Fibroblast of upper back skin (primary cell): ENCODE measurements around the gene PAN2.
"Not testable (repeated sequence)": the region's sequence is repeated elsewhere in the genome, so short reads cannot be mapped to it uniquely, and the experiment has no call there.

Source experiments
- DNase-seq: peaks from one replicate; pipeline ENCODE4 v3.0.0-alpha.2; 2013

The PAN2 gene

GRCh38 chr12:56339158-56339422, 5.3 kb upstream of the PAN2 start:
- no peak for DNase-seq

GRCh38 chr12:56338308-56339157, 4.7 kb upstream of the PAN2 start, which contains the start of gene IL23A:
IL23A (plus strand) TSS chr12:56338884; CDS start chr12:56339045, 161 bp downstream.
- DNase-seq: peak; percentile 24

GRCh38 chr12:56337753-56338251, 4.0 kb upstream of the PAN2 start:
- DNase-seq: no peak

- no peak for DNase-seq
Measured at GRCh38 chr12:56336361-56337167, 2.8 kb upstream of the PAN2 start.

- DNase-seq: not testable (repeated sequence)
Measured at GRCh38 chr12:56335527-56335926, 1.7 kb upstream of the PAN2 start.

- DNase-seq: no peak
Measured at GRCh38 chr12:56334490-56334793, 642 bp upstream of the PAN2 start.

GRCh38 chr12:56333197-56333678, 562 bp downstream of the PAN2 start:
- DNase-seq: no peak

- no peak for DNase-seq
Measured at GRCh38 chr12:56332512-56333196, 1.1 kb downstream of the PAN2 start.

GRCh38 chr12:56330936-56331490, 2.8 kb downstream of the PAN2 start:
- DNase-seq: no peak

GRCh38 chr12:56326533-56326932, 7.3 kb downstream of the PAN2 start:
- no peak for DNase-seq

GRCh38 chr12:56326126-56326525, 7.7 kb downstream of the PAN2 start:
- DNase-seq: no peak

GRCh38 chr12:56324206-56324605, 9.6 kb downstream of the PAN2 start:
- DNase-seq: no peak

GRCh38 chr12:56321610-56322009, 12.2 kb downstream of the PAN2 start:
- not testable (repeated sequence) for DNase-seq

GRCh38 chr12:56321027-56321426, 12.8 kb downstream of the PAN2 start:
- DNase-seq: no peak

GRCh38 chr12:56317675-56318074, 16.1 kb downstream of the PAN2 start:
- no peak for DNase-seq

GRCh38 chr12:56315622-56316473, 18.0 kb downstream of the PAN2 start, which contains the start of gene CNPY2:
CNPY2 (minus strand) TSS chr12:56315988; CDS start chr12:56315217, 771 bp downstream.
- peak; percentile 97 for DNase-seq

- no peak for DNase-seq
Measured at GRCh38 chr12:56315249-56315621, 18.6 kb downstream of the PAN2 start.

- DNase-seq: no peak
Measured at GRCh38 chr12:56311003-56311402, 22.8 kb downstream of the PAN2 start.

- no peak for DNase-seq
Measured at GRCh38 chr12:56308714-56309113, 25.1 kb downstream of the PAN2 start.

- DNase-seq: no peak
Measured at GRCh38 chr12:56307221-56307965, 26.4 kb downstream of the PAN2 start.

GRCh38 chr12:56304872-56305590, 28.8 kb downstream of the PAN2 start:
- DNase-seq: no peak
